Skin epidermis (tissue), 12 donors: ENCODE data around the gene CEL.

Experiments used
- H3K27ac ChIP-seq, 21 experiments: fragments of 200-600 bp; sonication (generic) in 11 of 21; one replicate each; pipeline ENCODE4 v1.5.0; 2020; ENCODE audit warnings: mild to moderate bottlenecking in 3 of 21, inconsistent platforms in 2 of 21, moderate library complexity in 2 of 21
- H3K4me3 ChIP-seq, 7 experiments: fragments of 200-600 bp; sonication (generic) in 2 of 7; one replicate each; pipeline ENCODE4 v1.5.0; 2020; ENCODE audit warnings: inconsistent platforms in 2 of 7, mild to moderate bottlenecking in 2 of 7, moderate library complexity in 1 of 7

CEL gene

GRCh38 chr9:133100506-133101355, 39.0 kb downstream of the CEL start:
- no peak overlapping the region for H3K4me3 ChIP-seq
- H3K27ac ChIP-seq = no peak overlapping the region

- no peak overlapping the region for H3K27ac ChIP-seq
These were observed 39.8 kb downstream of the CEL start for GRCh38 chr9:133101356-133102189.

GRCh38 chr9:133102190-133103021, 40.6 kb downstream of the CEL start:
- Histone ChIP-seq H3K27ac (no peak overlapping the region), H3K4me3 (no peak overlapping the region)

More at GRCh38 chr9:133101356-133102189, 39.8 kb downstream of the CEL start:
- no peak overlapping the region for H3K4me3 ChIP-seq

- H3K27ac ChIP-seq = peak overlapping the region in 4 of 21 experiments; percentile 7 to 42 (median 24)
- H3K4me3 ChIP-seq = no peak overlapping the region
These were observed 41.6 kb downstream of the CEL start for GRCh38 chr9:133103183-133103986.

GRCh38 chr9:133103987-133104505, 42.3 kb downstream of the CEL start:
- Histone ChIP-seq H3K4me3 (no peak overlapping the region), H3K27ac (peak overlapping the region in 3 of 21 experiments; percentile 7 to 33 (median 15))

GRCh38 chr9:133104718-133105460, 43.1 kb downstream of the CEL start:
- Histone ChIP-seq H3K27ac (no peak overlapping the region), H3K4me3 (no peak overlapping the region)

GRCh38 chr9:133105461-133105770, 43.6 kb downstream of the CEL start:
- Histone ChIP-seq H3K27ac (no peak overlapping the region), H3K4me3 (no peak overlapping the region)

GRCh38 chr9:133106511-133107244, 44.9 kb downstream of the CEL start:
- Histone ChIP-seq H3K27ac (no peak overlapping the region), H3K4me3 (no peak overlapping the region)

- H3K27ac ChIP-seq = no peak overlapping the region
- no peak overlapping the region for H3K4me3 ChIP-seq
These were observed 45.5 kb downstream of the CEL start for GRCh38 chr9:133107245-133107722.

- H3K27ac ChIP-seq = no peak overlapping the region
- no peak overlapping the region for H3K4me3 ChIP-seq
These were observed 46.4 kb downstream of the CEL start for GRCh38 chr9:133107961-133108793.

- no peak overlapping the region for H3K27ac ChIP-seq
These were observed 47.2 kb downstream of the CEL start for GRCh38 chr9:133108794-133109641.

GRCh38 chr9:133109931-133110650, 48.3 kb downstream of the CEL start:
- no peak overlapping the region for H3K4me3 ChIP-seq
- peak overlapping the region in 1 of 21 experiments; percentile 35 for H3K27ac ChIP-seq

More at GRCh38 chr9:133108794-133109641, 47.2 kb downstream of the CEL start:
- no peak overlapping the region for H3K4me3 ChIP-seq

- no peak overlapping the region for H3K4me3 ChIP-seq
- H3K27ac ChIP-seq = peak overlapping the region in 15 of 21 experiments; percentile 8 to 97 (median 79)
These were observed 50.3 kb downstream of the CEL start for GRCh38 chr9:133111808-133112662.

GRCh38 chr9:133112663-133113026, 50.9 kb downstream of the CEL start:
- Histone ChIP-seq H3K27ac (peak overlapping the region; percentile 12 to 97 (median 78)), H3K4me3 (no peak overlapping the region)
